NCI-H146 treated with DMSO at 0.1 percent for 48 hours (cell line): ENCODE data around the gene WNT7B.
"Not testable (repeated sequence)": the region's sequence is repeated elsewhere in the genome, so short reads cannot be mapped to it uniquely, and the experiment has no call there.

Experiments
- DNase-seq: peaks from one replicate; lab custom pipeline; 2025; ENCODE audit not compliant: unreplicated experiment; lab: John Stamatoyannopoulos, UW

The WNT7B gene

GRCh38 chr22:46008836-46009596 lies 32.1 kb upstream of the WNT7B start:
- DNase-seq: no peak

GRCh38 chr22:46008291-46008690 lies 31.3 kb upstream of the WNT7B start:
- DNase-seq: no peak

GRCh38 chr22:46007848-46008261 lies 30.9 kb upstream of the WNT7B start:
- DNase-seq: no peak

GRCh38 chr22:46007003-46007847 lies 30.3 kb upstream of the WNT7B start:
- no peak for DNase-seq

- peak; percentile 14 for DNase-seq
These were observed 29.5 kb upstream of the WNT7B start for GRCh38 chr22:46006379-46007002.

GRCh38 chr22:46005116-46005705 lies 28.2 kb upstream of the WNT7B start:
- DNase-seq: not testable (repeated sequence)

- DNase-seq: no peak
These were observed 27.3 kb upstream of the WNT7B start for GRCh38 chr22:46004105-46004866.

- DNase-seq: no peak
These were observed 26.5 kb upstream of the WNT7B start for GRCh38 chr22:46003271-46004091.

GRCh38 chr22:46002757-46003270 lies 25.9 kb upstream of the WNT7B start:
- DNase-seq: no peak

- peak; percentile 77 for DNase-seq
These were observed 24.6 kb upstream of the WNT7B start for GRCh38 chr22:46001426-46002106.

- DNase-seq: peak; percentile 11
These were observed 24.1 kb upstream of the WNT7B start for GRCh38 chr22:46001046-46001425.

GRCh38 chr22:46000081-46001027 lies 23.4 kb upstream of the WNT7B start:
- DNase-seq: peak; percentile 59

- DNase-seq: peak; percentile 78
These were observed 22.5 kb upstream of the WNT7B start for GRCh38 chr22:45999379-45999971.

- peak; percentile 17 for DNase-seq
These were observed 21.8 kb upstream of the WNT7B start for GRCh38 chr22:45998638-45999378.

- DNase-seq: no peak
These were observed 21.0 kb upstream of the WNT7B start for GRCh38 chr22:45997777-45998637.
